ENCODE data around the gene BANF2. TPM values are rescaled to one million over a fixed set of nuclear protein-coding genes. Genes with fewer than 3 reads are reported as not detected.

Gene BANF2
- total RNA-seq (not detected), polyA plus RNA-seq (ENCODE audit: insufficient read length in 2 of 2) (not detected)
- long read RNA-seq, donor 1: 0 reads
- long read RNA-seq, donor 2: 0 reads
- long read RNA-seq, donor 3: 0 reads
- long read RNA-seq, donor 4: 0 reads

- Histone ChIP-seq H3K27me3 (ENCODE audit: control insufficient read depth, insufficient read depth, low read length) (no peaks in the 10 kb centered on the region), H3K36me3 (ENCODE audit: control insufficient read depth, insufficient read depth, low read length) (no peaks in the 10 kb centered on the region), H3K4me1 (ENCODE audit: control insufficient read depth, insufficient read depth, low read length) (no peaks in the 10 kb centered on the region), H3K9me3 (ENCODE audit: control insufficient read depth, insufficient read depth, low read length) (no peaks in the 10 kb centered on the region), H3K27ac (ENCODE audit: low read depth, low read length) (no peak within 1 kb of the TSS), H3K4me3 (ENCODE audit: low read depth, low read length) (no peak within 1 kb of the TSS)
- no peak for DNase-seq (ENCODE audit: low read depth in 4 of 6, low spot score in 6 of 6)
- 81% methylated on average over 3 of the region's 3 CpGs for WGBS (ENCODE audit: insufficient coverage)
Observed at GRCh38 chr20:17699931-17700351, at the start of gene BANF2. TSS of gene BANF2 (plus strand) at chr20:17699966. CDS start at chr20:17725026, 25,060 bp downstream.

DNA sequence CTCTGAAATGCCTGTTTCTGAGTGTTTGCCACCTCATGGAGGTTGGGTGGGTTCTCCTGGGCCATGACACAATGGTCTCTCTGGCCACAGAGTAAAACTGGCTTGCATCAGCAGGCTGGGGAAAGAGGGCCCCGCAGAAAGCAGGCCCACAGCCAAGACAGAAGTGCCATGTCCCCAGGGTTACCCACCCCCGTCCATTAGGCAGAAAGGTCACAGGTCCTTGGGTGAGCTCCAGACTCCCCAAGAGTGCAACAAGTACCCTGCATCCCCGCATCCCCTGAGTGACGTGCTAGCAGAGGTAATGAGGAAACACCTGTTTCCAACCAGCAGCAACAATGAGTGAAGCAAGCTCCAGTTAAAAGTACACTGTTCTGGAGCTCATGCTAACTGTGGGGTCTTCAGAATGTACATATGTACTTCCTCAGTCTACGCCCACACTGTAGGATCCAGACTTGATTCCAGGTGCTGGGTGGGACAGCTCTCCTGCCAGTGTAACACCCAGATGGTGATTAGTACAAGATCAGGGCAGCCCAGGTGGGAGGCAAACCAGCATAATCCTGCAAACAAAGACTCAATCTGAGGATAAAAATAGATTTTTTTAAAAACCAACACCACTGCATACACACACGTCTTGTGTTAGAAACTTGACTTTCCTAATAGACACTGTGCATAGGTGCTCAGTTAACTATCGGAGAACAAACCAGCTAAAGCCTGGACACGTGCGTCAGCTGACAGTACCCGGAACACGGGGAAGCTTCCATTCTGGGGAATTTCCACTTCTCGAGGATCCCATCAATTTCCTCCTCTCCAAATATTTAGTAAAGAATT lies 49.3 kb upstream of the BANF2 start:
- Histone ChIP-seq H3K4me3 (ENCODE audit: low read depth, low read length) (no peak overlapping the region), H3K27ac (ENCODE audit: low read depth, low read length) (no peak overlapping the region), H3K4me1 (ENCODE audit: control insufficient read depth, insufficient read depth, low read length) (peaks cover 53% of the 10 kb centered on the region), H3K27me3 (ENCODE audit: control insufficient read depth, insufficient read depth, low read length) (no peaks in the 10 kb centered on the region), H3K9me3 (ENCODE audit: control insufficient read depth, insufficient read depth, low read length) (no peaks in the 10 kb centered on the region), H3K36me3 (ENCODE audit: control insufficient read depth, insufficient read depth, low read length) (peaks cover 9% of the 10 kb centered on the region)
- 78% methylated on average over 5 of the region's 12 CpGs for WGBS (ENCODE audit: insufficient coverage)
- DNase-seq (ENCODE audit: low read depth in 4 of 6, low spot score in 6 of 6): no peak

DNA sequence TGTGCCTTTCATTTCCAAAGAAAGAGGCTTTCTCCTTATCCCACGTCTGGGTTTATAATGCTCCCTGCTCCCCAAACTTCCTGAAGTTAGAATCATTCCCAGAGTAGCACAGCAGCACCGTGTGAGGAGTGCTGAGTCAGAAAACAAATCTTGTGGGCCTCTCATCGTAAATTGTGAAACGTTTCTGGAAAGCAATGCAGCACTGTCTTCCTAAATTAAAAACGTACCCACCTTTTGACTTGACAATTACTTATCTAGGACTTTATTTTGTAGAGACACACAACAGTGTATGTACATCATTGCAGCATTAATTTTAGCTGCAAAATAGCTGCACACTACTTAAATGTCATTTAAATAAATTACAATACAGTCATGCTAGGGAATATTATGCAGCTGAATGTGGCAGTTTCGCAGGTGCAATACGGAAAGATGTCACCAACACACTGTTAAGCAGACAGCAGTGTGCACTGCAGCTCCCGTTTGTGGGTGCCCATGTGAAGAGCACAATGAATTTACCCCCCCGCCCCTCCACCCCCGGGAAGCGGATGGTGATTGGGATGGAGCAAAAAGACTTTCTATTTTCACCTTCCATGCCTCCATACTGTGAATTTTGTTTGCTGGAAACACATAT lies 48.5 kb upstream of the BANF2 start:
- Histone ChIP-seq H3K27ac (ENCODE audit: low read depth, low read length) (no peak overlapping the region), H3K9me3 (ENCODE audit: control insufficient read depth, insufficient read depth, low read length) (no peaks in the 10 kb centered on the region), H3K27me3 (ENCODE audit: control insufficient read depth, insufficient read depth, low read length) (no peaks in the 10 kb centered on the region), H3K4me1 (ENCODE audit: control insufficient read depth, insufficient read depth, low read length) (peaks cover 46% of the 10 kb centered on the region), H3K36me3 (ENCODE audit: control insufficient read depth, insufficient read depth, low read length) (peaks cover 9% of the 10 kb centered on the region), H3K4me3 (ENCODE audit: low read depth, low read length) (no peak overlapping the region)
- no peak for DNase-seq (ENCODE audit: low read depth in 4 of 6, low spot score in 6 of 6)
- 17% methylated on average over 1 of the region's 11 CpGs for WGBS (ENCODE audit: insufficient coverage)

DNA sequence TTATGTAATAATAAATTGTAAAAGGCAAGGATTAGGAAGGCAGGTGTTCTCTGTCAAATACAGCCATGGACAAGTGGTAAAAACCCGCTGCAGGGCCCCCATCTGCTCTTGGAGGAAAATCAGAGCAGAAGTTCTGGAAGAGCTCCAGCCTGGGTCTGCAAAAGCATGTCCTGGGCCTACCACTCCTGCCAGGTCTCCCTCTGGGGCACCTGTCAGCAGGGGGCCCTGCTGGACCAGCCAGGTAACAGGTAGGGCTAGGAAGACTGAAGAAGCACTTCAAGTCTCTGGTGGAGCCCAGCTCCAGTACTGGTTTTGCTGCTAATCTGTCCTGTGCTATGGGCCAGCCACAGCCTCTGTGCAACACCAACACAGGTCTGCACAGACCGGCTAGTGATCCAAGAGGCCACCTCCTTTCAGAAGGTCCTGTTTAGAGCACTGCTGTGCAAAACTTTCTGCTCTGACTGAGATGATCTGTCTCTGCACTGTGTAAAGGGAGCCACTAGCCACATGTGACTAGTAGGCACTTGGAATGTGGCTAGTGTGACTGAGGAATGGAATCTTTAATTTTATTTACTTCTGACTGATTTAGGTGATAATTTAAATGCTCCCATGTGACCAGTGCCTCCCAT lies 47.9 kb upstream of the BANF2 start:
- no peak for DNase-seq (ENCODE audit: low read depth in 4 of 6, low spot score in 6 of 6)
- no peaks in the 10 kb centered on the region for H3K9me3 ChIP-seq (ENCODE audit: control insufficient read depth, insufficient read depth, low read length)
- 85% methylated on average over 2 of the region's 2 CpGs for WGBS (ENCODE audit: insufficient coverage)
- H3K4me1 ChIP-seq (ENCODE audit: control insufficient read depth, insufficient read depth, low read length): peaks cover 40% of the 10 kb centered on the region
- no peaks in the 10 kb centered on the region for H3K27me3 ChIP-seq (ENCODE audit: control insufficient read depth, insufficient read depth, low read length)
- peaks cover 9% of the 10 kb centered on the region for H3K36me3 ChIP-seq (ENCODE audit: control insufficient read depth, insufficient read depth, low read length)
- H3K27ac ChIP-seq (ENCODE audit: low read depth, low read length): no peak overlapping the region
- no peak overlapping the region for H3K4me3 ChIP-seq (ENCODE audit: low read depth, low read length)

DNA sequence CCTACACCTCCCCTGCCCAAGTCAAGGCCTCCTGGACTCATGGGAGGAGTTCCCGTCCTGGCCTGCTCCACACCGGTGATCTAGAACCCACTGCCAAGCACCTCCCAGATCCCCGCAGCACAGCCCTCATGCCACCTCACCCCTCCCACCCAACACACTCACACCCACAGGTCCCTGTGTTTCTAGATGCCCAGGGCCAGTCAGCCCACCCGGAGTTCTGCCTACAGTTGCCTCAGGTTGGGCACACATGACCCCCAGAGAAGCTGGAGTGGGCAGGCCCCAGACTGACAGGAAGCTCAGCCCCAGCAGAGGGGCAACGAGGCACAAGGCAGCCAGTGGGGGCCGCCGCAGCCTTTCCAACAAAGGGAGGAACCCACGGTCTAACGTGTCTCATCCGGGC lies 47.4 kb upstream of the BANF2 start:
- Histone ChIP-seq H3K4me1 (ENCODE audit: control insufficient read depth, insufficient read depth, low read length) (peaks cover 34% of the 10 kb centered on the region), H3K27me3 (ENCODE audit: control insufficient read depth, insufficient read depth, low read length) (no peaks in the 10 kb centered on the region), H3K4me3 (ENCODE audit: low read depth, low read length) (no peak overlapping the region), H3K9me3 (ENCODE audit: control insufficient read depth, insufficient read depth, low read length) (no peaks in the 10 kb centered on the region), H3K36me3 (ENCODE audit: control insufficient read depth, insufficient read depth, low read length) (peaks cover 13% of the 10 kb centered on the region), H3K27ac (ENCODE audit: low read depth, low read length) (no peak overlapping the region)
- WGBS (ENCODE audit: insufficient coverage): 85% methylated on average over 9 of the region's 10 CpGs
- DNase-seq (ENCODE audit: low read depth in 4 of 6, low spot score in 6 of 6): no peak

- no peak overlapping the region for H3K4me3 ChIP-seq (ENCODE audit: low read depth, low read length)
- DNase-seq (ENCODE audit: low read depth in 4 of 6, low spot score in 6 of 6): no peak
- peaks cover 22% of the 10 kb centered on the region for H3K36me3 ChIP-seq (ENCODE audit: control insufficient read depth, insufficient read depth, low read length)
- H3K9me3 ChIP-seq (ENCODE audit: control insufficient read depth, insufficient read depth, low read length): no peaks in the 10 kb centered on the region
- 91% methylated on average over 8 of the region's 11 CpGs for WGBS (ENCODE audit: insufficient coverage)
- H3K27me3 ChIP-seq (ENCODE audit: control insufficient read depth, insufficient read depth, low read length): no peaks in the 10 kb centered on the region
- H3K27ac ChIP-seq (ENCODE audit: low read depth, low read length): no peak overlapping the region
- H3K4me1 ChIP-seq (ENCODE audit: control insufficient read depth, insufficient read depth, low read length): peaks cover 24% of the 10 kb centered on the region
Observed at GRCh38 chr20:17653835-17654648, 45.7 kb upstream of the BANF2 start.

DNA sequence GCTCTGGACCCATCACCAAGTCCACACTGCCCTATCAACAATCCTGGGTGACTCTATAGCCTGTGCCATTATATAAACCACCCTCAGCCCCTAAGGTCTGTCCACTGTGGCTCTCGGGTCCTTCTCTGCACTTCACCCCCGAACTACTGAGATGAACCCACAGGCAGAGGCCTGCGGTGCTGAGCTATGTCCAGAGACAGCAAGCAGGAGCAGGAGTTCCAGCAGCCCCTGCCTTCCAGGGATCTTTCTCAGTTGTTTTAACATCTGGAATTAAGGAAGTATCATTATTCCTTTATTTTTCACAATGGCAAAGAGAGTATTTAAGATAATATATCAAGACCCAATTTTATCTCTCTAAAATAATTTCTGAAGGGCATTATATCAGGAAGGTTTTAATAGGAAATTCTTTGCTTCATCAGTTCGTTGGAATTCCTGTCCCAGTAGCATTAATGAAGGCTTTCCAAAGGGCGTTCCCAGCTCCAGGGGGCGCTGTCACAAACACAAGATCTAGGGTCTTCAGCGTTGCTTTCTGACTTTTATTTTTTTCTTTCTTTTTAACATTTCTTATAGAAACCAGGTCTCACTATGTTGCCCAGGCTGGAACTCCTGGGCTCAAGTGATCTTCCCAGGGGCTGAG lies 45.0 kb upstream of the BANF2 start:
- H3K27ac ChIP-seq (ENCODE audit: low read depth, low read length): no peak overlapping the region

GRCh38 chr20:17655286-17655651 lies 44.5 kb upstream of the BANF2 start:
- H3K27me3 ChIP-seq (ENCODE audit: control insufficient read depth, insufficient read depth, low read length): no peaks in the 10 kb centered on the region
- 68% methylated on average over 5 of the region's 7 CpGs for WGBS (ENCODE audit: insufficient coverage)
- H3K36me3 ChIP-seq (ENCODE audit: control insufficient read depth, insufficient read depth, low read length): peaks cover 32% of the 10 kb centered on the region
- H3K27ac ChIP-seq (ENCODE audit: low read depth, low read length): no peak overlapping the region
- H3K4me1 ChIP-seq (ENCODE audit: control insufficient read depth, insufficient read depth, low read length): peaks cover 12% of the 10 kb centered on the region
- H3K9me3 ChIP-seq (ENCODE audit: control insufficient read depth, insufficient read depth, low read length): no peaks in the 10 kb centered on the region
- no peak for DNase-seq (ENCODE audit: low read depth in 4 of 6, low spot score in 6 of 6)
- H3K4me3 ChIP-seq (ENCODE audit: low read depth, low read length): no peak overlapping the region

More for the DNA sequence above, 45.0 kb upstream of the BANF2 start:
- Histone ChIP-seq H3K27me3 (ENCODE audit: control insufficient read depth, insufficient read depth, low read length) (no peaks in the 10 kb centered on the region), H3K9me3 (ENCODE audit: control insufficient read depth, insufficient read depth, low read length) (no peaks in the 10 kb centered on the region), H3K4me1 (ENCODE audit: control insufficient read depth, insufficient read depth, low read length) (peaks cover 16% of the 10 kb centered on the region), H3K4me3 (ENCODE audit: low read depth, low read length) (no peak overlapping the region), H3K36me3 (ENCODE audit: control insufficient read depth, insufficient read depth, low read length) (peaks cover 28% of the 10 kb centered on the region)
- WGBS (ENCODE audit: insufficient coverage): 85% methylated on average over 4 of the region's 7 CpGs
- no peak for DNase-seq (ENCODE audit: low read depth in 4 of 6, low spot score in 6 of 6)

Data from spinal cord (tissue), 10 donors.